SK-N-SH (cell line): ENCODE results near the gene MMP28.

ENCODE experiments used
- ELF1 ChIP-seq: IDR thresholded peaks from 2 replicates; pipeline ENCODE4 v1.4.0; 2012
- POLR2AphosphoS5 ChIP-seq: IDR thresholded peaks from 2 replicates; pipeline ENCODE4 v1.6.1; 2012; ENCODE audit warnings: low read depth, low read length
- RAD21 ChIP-seq: IDR thresholded peaks from 2 replicates; pipeline ENCODE4 v1.6.1; 2012; ENCODE audit warnings: mild to moderate bottlenecking, low read length
- SIN3A ChIP-seq: IDR thresholded peaks from 2 replicates; pipeline ENCODE4 v1.6.1; 2012; ENCODE audit warnings: low read depth, mild to moderate bottlenecking, low read length, moderate library complexity, borderline replicate concordance
- TCF12 ChIP-seq: IDR thresholded peaks from 2 replicates; pipeline ENCODE4 v1.4.0; 2012

DNA sequence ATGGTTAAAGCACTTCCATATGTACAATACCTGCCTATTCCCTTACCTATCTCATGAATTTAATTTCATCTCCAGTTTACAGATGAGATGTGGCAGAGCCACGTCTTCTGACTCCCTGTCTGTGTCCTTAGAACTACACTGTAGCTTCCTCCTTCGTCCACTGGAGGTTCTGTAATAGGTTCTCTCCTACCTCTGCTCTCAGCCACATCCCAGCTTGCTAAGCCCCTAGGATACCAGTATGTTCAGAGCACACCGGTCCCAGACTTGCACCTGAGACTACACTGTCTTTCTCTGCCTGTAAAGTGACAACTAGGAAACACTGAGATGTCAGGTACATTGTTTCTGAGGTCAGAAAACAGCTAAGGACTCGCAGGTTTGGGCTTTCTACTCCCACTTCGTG is 67.8 kb downstream of the MMP28 start:
- TF ChIP-seq TCF12 = no peak
- TF ChIP-seq ELF1 = no peak
- no peak for TF ChIP-seq RAD21
- TF ChIP-seq POLR2AphosphoS5 = no peak
- TF ChIP-seq SIN3A = no peak
